ENCODE results near the gene NT5C2. TPM values are rescaled to one million over a fixed set of nuclear protein-coding genes. Genes with fewer than 3 reads are reported as not detected.
"Not testable (repeated sequence)": the region's sequence is repeated elsewhere in the genome, so short reads cannot be mapped to it uniquely, and the experiment has no call there.

The NT5C2 gene
- total RNA-seq, 4 donors from 2014 or later, result 39.6 to 86.5 (median 50.7) TPM

GRCh38 chr10:103145046-103145445, 48.0 kb downstream of the NT5C2 start:
- no peak for DNase-seq
- H3K27ac ChIP-seq, result no peak overlapping the region

GRCh38 chr10:103144041-103144440, 49.0 kb downstream of the NT5C2 start:
- no peak for TF ChIP-seq CTCF (IDR thresholded peaks at IDR 0.05)
- no peak for TF ChIP-seq POLR2A (IDR thresholded peaks at IDR 0.05)
- H3K36me3 ChIP-seq, result no peaks in the 10 kb centered on the region
- no peaks in the 10 kb centered on the region for H3K9me3 ChIP-seq
- no peak overlapping the region for H3K27ac ChIP-seq
- no peak for DNase-seq
- no peak overlapping the region for H3K4me3 ChIP-seq
- H3K4me1 ChIP-seq, result peaks cover 0 to 4% (median 0%) of the 10 kb centered on the region in 4 donors
- H3K27me3 ChIP-seq, result no peaks in the 10 kb centered on the region

More at GRCh38 chr10:103145046-103145445, 48.0 kb downstream of the NT5C2 start:
- H3K4me3 ChIP-seq, result no peak overlapping the region
- H3K9me3 ChIP-seq, result no peaks in the 10 kb centered on the region
- H3K27me3 ChIP-seq, result no peaks in the 10 kb centered on the region
- peaks cover 0 to 4% (median 0%) of the 10 kb centered on the region in 4 donors for H3K4me1 ChIP-seq
- no peak for TF ChIP-seq POLR2A (IDR thresholded peaks at IDR 0.05)
- TF ChIP-seq CTCF (IDR thresholded peaks at IDR 0.05), result no peak
- no peaks in the 10 kb centered on the region for H3K36me3 ChIP-seq

- not testable (repeated sequence) for H3K9me3 ChIP-seq, H3K27ac ChIP-seq, DNase-seq, H3K36me3 ChIP-seq, H3K4me1 ChIP-seq, H3K27me3 ChIP-seq, H3K4me3 ChIP-seq
Measured at GRCh38 chr10:103143641-103144040, 49.4 kb downstream of the NT5C2 start.

GRCh38 chr10:103141950-103142349, 51.1 kb downstream of the NT5C2 start:
- Histone ChIP-seq H3K36me3 (peaks cover 0 to 16% (median 0%) of the 10 kb centered on the region in 3 donors), H3K27me3 (no peaks in the 10 kb centered on the region), H3K9me3 (no peaks in the 10 kb centered on the region), H3K27ac (no peak overlapping the region), H3K4me3 (no peak overlapping the region), H3K4me1 (peaks cover 0 to 4% (median 0%) of the 10 kb centered on the region in 4 donors)
- no peak for DNase-seq
- TF ChIP-seq CTCF (IDR thresholded peaks at IDR 0.05), result no peak
- no peak for TF ChIP-seq POLR2A (IDR thresholded peaks at IDR 0.05)

GRCh38 chr10:103140469-103140868, 52.6 kb downstream of the NT5C2 start:
- no peak for DNase-seq
- TF ChIP-seq POLR2A (IDR thresholded peaks at IDR 0.05) (no peak), CTCF (IDR thresholded peaks at IDR 0.05) (no peak)
- H3K27ac ChIP-seq, result no peak overlapping the region
- no peaks in the 10 kb centered on the region for H3K4me1 ChIP-seq
- H3K27me3 ChIP-seq, result no peaks in the 10 kb centered on the region
- H3K36me3 ChIP-seq, result peaks cover 0 to 22% (median 0%) of the 10 kb centered on the region in 3 donors
- no peaks in the 10 kb centered on the region for H3K9me3 ChIP-seq
- H3K4me3 ChIP-seq, result no peak overlapping the region

- DNase-seq, result no peak
- no peak for TF ChIP-seq POLR2A (IDR thresholded peaks at IDR 0.05)
- TF ChIP-seq CTCF (IDR thresholded peaks at IDR 0.05), result no peak
- H3K27ac ChIP-seq, result no peak overlapping the region
- no peaks in the 10 kb centered on the region for H3K9me3 ChIP-seq
- peaks cover 0 to 29% (median 0%) of the 10 kb centered on the region in 3 donors for H3K36me3 ChIP-seq
- no peaks in the 10 kb centered on the region for H3K27me3 ChIP-seq
- H3K4me1 ChIP-seq, result no peaks in the 10 kb centered on the region
- H3K4me3 ChIP-seq, result no peak overlapping the region
Measured at GRCh38 chr10:103139803-103140202, 53.3 kb downstream of the NT5C2 start.

- not testable (repeated sequence) for H3K27ac ChIP-seq, DNase-seq, H3K4me1 ChIP-seq, H3K9me3 ChIP-seq, H3K27me3 ChIP-seq, H3K4me3 ChIP-seq
- H3K36me3 ChIP-seq, result peaks cover 0 to 50% (median 0%) of the 10 kb centered on the region in 3 donors
Measured at GRCh38 chr10:103135168-103135567, 57.9 kb downstream of the NT5C2 start.
